A204.1 (cell line): ENCODE measurements around the gene EXD3.

Experiments
- FAIRE-seq: peaks from 2 replicates; lab custom pipeline; 2012; peaks lifted over from hg19 to GRCh38; lab: Jason Lieb, UNC

Gene EXD3

DNA sequence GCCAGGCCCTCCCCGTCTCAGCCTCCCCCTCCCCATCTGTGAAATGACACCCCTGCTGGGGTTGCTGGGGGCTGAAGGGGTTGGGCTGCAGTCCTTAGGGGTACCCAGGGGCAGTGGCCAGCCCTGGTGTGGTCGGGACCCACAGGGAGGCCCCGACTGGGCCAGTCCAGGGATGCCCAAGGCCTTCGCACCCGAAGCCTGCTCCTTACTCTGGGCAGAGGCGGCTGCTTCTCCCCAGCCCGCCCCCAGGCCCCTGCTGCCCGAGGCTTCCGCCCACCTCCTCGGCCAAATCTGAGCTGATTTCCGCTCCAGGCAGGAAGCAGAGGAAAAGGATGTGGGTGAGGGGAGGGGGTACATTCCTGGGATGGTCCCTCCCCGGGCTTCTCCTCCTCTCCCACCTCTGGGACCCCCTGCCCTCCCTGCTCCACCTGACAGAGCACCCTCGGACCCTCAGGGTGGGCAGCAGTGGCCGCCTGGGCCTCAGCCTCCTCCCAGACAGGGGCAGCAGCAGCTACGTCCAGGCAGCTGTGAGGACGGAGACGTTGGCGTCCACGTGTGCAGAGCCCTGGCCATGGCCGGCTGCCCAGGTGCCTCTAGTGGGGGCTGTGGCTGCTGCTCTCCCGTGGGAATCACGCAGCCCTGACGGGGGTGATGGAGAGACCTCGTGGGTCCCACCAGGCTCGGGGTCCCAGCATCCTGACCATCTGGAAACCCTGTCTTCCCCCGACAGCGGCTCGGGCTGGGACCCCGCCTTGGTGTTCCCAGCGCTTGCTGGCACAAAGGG lies 116.7 kb downstream of the EXD3 start:
- no peak for FAIRE-seq

DNA sequence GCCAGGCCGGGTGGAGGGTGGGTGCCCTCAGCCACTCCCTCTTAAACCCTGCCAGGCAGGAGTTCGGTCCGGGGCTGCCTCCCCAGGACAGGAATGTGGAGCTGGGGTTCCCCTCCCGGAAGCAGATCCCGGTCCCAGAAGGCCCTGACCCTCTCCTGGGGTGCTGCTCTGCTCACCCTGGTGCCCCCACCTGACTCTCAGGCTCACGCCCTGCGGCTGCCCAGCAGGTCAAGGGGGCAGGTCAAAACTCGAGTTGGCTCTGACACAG lies 117.2 kb downstream of the EXD3 start:
- no peak for FAIRE-seq

GRCh38 chr9:137305060-137305797 lies 117.7 kb downstream of the EXD3 start:
- FAIRE-seq: no peak

DNA sequence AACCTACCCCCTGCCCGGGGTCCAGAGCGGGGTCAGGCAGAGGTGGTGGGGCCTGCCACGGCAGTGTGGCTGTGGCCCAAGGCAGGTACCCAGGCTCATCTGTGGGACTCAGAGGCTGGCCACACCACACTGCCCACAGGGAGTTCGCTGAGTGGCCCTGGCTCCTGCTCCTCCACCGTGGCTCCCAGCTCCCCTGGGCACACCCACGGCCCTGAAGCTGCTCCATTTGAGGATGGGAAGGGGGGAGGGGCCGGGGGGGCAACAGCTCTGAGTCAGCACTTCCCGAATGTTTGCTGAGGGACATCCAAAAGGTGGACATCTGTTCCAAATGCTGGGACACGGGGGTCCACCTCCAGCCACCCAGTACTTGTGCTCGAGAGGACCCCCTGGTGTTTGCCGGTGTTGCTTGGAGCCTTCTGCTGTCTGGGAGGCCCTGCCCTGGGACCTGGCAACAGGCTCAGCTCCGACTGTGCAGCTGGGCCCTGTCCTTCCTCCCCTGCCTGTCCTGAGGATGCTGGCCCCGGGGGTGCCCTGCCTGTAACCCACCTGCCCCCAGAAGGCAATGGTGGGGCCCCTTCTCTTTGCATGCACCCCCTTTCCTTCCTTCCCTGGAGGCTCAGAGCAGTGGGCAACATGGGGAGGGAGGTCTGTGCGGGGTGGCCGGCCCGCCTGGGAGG lies 118.4 kb downstream of the EXD3 start:
- FAIRE-seq: no peak

- no peak for FAIRE-seq
These were observed 119.0 kb downstream of the EXD3 start for GRCh38 chr9:137303893-137304382.

- no peak for FAIRE-seq
These were observed 119.6 kb downstream of the EXD3 start for GRCh38 chr9:137303151-137303892.

DNA sequence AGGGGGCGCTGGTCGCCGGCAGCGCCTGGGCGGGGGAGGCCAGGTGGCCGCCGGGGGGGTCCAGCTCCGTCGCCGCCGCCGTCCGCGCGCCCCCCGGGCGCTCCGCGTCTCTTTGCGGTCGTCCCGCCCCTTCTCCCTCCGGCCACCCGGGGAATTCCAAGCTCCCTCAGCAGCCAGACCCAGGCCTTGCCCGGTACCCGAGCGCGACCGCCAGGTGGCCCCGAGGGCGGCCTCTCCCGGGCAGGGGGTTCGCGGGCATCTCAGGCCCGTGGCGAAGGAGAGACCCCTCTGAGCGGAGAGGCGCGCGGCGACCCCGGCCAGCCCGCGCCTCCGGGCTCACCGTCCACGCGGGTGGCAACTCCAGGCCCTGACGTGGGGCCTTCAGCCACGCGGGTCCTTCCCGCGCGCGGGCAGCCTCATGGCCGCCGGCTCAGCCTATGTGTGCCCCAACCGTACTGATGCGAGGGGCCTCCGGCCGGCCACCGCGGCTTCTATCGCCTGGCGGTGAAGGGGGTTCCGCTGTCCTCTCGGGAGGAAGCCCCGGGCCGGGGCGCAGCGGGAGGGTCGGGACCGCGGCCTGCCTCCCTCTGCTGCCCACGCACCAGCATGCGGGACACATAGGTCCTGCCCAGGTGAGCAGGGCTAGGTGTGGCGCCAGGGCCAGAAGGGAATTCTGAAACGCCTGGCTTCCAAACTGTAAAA lies 120.4 kb downstream of the EXD3 start:
- no peak for FAIRE-seq

DNA sequence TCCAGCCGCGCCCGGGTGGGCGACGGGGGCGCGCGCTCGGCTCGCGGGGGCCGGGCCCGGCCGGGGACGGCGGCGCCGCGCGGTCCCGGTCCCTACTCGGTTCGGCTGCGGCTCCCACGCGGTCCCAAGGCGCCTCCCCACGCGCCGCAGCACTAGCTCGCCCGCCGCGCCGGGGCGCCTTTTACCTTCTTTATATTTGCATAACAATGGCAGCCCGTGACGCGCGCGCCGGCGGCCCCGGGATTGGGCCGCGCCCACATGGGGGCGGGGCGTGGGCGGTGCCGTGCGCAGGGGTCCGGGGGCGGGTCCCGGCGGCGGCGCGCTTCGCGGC lies 120.9 kb downstream of the EXD3 start, which contains the start of gene NRARP:
Gene NRARP, minus strand, starts transcription at position 154 of the 331 bp plus-strand sequence. CDS start 343 bp downstream, outside the sequence.
- no peak for FAIRE-seq

DNA sequence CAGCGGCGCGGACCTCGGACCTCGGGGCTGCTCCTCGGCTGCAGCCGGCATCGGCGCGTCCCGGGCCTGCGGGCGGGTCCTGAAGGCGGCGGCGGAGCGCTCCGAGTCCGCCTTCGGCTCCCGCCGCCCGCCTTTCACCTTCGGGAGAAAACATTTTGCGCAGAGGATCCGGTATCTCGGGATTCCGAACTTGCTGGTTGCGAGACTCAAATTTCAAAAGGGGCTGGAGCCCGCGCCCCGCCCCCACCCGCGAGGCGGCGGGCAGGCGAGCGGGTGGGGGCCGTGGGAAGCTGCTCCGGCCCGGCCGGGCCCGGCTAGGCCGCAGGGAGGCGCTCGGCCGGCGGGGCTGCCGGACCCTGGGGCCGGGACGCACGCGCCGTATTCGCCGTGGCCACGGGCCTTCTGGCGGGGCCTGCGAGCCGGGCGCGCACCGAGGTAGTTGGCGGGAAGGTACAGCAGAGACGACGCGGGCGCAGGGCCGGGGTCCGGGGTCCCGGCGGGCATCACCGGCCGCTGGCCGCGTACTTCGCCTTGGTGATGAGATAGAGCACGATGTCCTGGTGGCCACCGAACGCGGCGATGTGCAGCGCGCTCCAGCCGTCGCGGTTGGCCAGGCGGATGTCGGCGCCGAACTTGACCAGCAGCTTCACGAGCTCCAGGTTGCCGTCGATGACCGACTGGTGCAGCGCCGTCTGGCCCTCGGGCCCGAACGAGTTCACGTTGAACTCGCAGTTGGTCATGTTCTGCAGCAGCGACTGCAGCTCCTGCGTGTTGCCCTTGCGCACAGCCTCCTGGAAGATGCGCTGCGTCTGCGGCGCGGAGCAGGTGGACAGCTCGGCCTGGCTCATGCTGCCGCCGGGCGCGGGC lies 121.6 kb downstream of the EXD3 start:
- FAIRE-seq: no peak

- FAIRE-seq: no peak
These were observed 122.3 kb downstream of the EXD3 start for GRCh38 chr9:137300567-137301080.

DNA sequence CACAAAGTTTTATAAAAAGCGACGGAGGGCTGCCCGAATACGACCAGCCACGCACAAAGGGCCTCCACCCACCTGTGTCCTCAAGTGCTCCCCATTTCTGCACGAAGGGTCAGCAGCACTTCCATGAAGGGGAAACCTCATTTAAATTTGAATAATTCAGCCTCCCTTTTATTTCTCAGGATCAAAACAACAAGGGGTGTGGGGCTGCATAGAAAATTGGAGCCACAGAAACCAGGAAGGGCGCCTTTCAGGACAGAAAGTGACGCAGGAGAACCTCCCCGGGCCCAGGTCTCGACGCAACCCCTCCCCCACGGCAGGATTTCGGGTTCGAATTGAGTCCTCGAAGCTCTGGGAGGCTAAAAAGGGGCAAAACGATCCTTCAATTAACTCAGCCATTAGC lies 123.0 kb downstream of the EXD3 start:
- no peak for FAIRE-seq

- no peak for FAIRE-seq
These were observed 123.8 kb downstream of the EXD3 start for GRCh38 chr9:137299203-137299565.

DNA sequence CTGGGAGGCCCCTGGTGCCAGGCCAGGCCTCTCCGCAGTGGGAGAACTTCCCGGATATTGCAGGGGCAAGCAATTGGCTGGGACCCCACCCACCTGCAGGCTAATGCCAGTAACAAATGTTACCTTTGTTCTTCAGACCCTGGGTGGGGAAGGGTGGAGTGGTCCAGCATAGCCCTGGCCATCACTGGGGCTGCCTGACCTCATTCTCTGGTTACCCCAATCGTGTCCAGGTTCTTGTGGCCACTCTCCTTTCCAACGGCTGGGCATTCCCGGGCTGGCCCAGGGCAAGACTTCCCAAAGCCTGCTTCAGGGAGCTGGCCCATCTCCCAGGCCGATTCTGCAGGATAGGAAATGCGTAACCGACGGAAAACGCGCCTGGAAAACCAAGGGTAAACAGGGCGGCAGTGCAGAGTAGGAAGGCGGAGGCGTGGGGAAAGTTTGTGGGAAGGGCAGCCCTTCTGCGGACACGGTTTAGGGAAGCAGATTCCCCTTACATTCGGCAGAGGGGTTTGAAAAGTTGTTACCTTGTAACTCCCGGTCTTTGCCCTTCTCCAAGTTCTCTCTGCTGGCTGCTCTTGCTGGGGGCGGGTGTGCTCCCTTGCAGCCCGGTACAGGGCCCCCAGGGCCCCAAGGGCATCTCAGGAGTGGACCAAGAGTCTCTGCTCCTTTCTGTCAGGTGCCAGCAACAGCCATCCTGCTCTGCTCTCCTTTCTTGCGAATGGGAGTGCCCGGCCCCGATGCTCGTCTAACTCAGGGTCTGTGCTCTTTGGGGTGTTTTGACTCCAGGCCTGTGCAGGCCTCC lies 124.4 kb downstream of the EXD3 start:
- FAIRE-seq: no peak

GRCh38 chr9:137297966-137298365 lies 125.0 kb downstream of the EXD3 start:
- FAIRE-seq: no peak

DNA sequence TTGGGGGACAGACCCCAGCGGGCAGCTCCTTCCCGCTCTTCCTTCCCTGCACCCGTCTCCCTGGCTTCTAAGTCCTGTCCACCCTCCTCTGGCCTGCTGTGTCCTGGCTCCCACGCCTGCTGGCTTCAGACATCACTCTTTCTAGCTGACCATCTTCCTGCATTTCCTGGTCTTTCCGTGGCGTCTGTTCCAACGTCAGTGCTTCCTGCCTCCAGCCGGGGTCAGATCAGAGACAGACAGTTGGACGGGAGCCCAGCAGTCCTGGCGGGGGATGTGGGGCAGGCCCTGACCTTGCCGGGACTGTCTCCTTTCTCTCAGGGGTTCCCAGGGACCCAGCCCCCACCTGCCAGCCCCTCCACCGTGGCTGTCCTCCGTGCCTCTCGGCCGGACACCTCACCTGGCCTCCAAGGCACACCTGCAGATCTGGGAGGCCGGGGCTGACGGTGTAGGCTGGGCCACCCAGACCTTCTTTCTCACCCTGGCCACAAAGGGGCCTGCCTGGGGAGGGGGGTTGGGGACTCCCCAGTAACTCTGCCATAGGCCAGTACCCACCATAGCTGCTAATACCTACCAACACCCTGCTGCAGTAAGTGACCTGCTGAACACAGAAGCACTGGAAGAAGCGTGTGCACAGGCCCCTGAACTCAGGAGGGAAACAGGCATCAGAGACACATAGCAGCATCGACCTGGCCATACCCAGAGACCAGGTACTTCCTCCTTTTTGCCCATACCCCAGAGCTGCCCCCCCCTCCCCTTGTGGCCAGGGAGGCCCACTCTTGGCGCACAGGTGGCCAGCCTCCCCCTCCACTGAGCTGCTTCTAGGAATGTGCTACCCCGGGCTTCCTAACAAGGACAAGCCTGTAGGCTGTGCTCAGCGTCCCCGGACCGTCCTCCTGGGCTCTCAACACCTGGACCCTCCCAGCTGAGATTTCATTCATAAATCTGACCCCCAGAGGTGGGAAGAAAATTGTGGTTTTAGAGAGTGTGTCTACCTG lies 126.0 kb downstream of the EXD3 start:
- no peak for FAIRE-seq

GRCh38 chr9:137295849-137296669 lies 126.9 kb downstream of the EXD3 start:
- FAIRE-seq: no peak

DNA sequence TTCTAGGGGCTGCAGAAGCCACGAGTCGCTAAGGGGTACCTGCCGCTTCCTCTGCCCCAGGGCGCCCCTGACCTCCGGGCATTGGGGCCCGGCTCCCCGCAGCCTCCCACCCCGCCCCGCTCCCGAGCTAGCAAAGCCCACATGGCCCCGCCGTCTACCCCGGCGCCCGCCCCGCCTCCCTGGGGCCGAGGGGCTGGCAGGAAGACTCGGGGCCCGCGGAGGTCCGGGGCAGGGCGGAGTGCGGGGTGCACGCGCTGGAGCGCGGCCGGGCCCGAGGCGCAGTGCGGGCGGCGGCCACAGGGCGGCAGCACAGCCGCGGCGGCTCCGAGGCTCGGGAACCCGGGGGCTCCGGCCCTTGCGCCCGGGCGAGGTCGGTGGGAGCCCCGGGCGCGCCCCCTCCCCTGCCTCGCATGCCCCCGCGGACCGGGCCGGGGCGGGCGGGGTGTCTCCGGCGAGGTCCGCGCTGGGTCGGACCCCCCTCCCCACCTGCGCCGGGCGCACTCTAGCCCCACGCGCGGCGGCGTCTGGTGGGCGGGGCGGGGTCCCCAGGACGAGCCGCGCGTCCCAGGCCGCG lies 127.6 kb downstream of the EXD3 start:
- FAIRE-seq: no peak
